Activated T-cell treated with anti-CD3 and anti-CD28 coated beads, Interleukin-2, amount 50 U/mL, for 1 hour (primary cell): Measurements from ENCODE around the gene MCOLN3.

ENCODE experiments used
- DNase-seq: peaks from one replicate; pipeline ENCODE4 v3.0.0-alpha.2; 2020

Gene MCOLN3, protein sequence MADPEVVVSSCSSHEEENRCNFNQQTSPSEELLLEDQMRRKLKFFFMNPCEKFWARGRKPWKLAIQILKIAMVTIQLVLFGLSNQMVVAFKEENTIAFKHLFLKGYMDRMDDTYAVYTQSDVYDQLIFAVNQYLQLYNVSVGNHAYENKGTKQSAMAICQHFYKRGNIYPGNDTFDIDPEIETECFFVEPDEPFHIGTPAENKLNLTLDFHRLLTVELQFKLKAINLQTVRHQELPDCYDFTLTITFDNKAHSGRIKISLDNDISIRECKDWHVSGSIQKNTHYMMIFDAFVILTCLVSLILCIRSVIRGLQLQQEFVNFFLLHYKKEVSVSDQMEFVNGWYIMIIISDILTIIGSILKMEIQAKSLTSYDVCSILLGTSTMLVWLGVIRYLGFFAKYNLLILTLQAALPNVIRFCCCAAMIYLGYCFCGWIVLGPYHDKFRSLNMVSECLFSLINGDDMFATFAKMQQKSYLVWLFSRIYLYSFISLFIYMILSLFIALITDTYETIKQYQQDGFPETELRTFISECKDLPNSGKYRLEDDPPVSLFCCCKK

DNA sequence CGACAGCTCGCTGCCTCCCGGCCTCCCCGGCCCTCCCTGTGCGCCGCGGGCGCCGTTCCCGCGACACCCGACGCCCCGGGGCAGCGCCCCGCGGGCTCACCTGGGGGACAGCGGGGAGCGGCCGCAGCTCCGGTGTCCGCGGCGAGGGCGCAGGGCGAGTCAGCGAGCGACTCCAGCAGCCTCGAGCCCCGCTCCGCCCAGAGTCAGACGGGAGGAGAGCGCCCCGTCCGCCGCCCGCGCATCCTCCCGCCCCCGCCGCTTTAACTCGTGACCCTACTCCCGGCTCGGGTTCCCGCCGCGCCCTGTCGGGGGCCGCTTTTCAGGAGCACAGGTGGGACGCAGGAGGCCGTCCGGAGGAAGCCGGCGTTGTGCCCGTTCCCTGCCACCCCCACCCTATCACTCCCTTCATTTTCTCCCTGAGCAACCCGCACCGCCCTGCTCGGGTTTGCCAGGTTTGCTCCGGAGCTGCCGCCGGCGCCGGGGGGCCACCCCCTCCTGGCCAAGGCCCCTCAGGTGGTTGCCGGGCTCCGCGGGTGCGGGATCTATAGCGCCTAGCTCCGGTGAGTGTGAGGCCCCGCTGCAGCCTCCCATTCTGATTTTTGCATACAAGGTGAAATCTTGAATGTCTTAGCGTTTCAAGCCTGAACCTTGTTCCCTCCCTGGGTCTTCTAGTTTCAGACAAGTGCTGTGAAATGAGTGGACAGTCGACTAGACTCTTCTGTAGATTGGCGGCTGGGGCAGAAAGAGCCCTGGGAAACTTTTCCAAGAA lies at the start of gene MCOLN3:
Gene MCOLN3, minus strand, starts transcription at position 205 of the 769 bp plus-strand sequence. CDS start 3,140 bp downstream, outside the sequence.
- DNase-seq: peak; percentile 55

DNA sequence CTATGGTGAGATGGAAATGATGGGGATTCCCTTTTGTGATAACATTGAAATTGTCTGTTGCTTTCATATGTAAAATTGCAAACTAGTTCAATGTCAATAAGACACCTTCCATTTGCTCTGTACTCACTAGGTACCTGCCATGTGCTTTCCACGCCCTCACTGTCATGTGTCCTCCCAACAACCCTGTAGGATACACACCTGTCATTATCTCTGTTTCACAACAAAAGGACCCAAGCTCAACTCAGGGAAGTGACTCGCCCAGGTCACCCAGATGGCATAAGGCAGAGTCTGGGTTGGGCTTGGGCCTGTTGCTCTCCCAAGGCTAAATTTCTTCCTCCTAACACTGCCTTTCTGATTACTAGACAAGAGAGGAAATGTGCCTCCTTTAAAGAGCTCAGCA lies 45.3 kb upstream of the MCOLN3 start:
- no peak for DNase-seq

- no peak for DNase-seq
Measured at GRCh38 chr1:85091671-85092280, 43.5 kb upstream of the MCOLN3 start.

DNA sequence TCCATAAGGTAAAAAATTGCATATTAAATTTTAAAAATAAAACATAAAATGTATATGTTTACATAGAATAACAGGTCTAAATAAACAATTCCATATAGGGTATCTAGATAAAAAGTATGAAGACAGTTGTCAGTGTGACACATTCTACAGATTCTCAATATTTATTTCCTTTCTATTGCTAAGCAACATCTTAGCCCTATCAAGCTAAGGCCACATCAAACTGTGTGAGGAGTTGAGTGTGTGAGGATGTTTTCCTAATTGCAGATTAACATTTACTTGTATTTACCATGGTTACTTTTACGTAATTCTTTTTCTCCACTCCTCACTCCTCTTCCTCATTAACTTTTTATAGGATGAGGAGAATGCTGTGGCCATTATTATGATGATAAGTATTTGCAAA lies 41.9 kb upstream of the MCOLN3 start:
- DNase-seq: no peak

DNA sequence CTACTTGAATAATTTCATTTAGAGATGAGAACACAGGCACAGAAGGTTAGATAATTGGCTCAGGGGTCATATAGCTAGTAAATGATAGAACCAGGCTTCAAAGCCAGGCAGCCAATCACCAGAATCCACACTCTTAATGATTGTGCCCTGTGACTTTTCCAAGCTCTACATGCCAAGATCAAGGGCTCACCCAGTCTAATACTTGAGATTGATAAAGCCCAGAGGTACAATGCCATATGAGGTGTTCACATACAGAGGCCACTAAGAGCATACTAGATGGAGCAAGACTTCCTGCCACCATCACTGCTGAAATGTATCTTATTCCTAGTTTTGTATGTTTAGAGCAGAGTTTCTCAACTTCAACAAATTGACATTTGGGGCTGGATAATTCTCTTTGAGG lies 40.9 kb upstream of the MCOLN3 start:
- no peak for DNase-seq

- no peak for DNase-seq
Measured at GRCh38 chr1:85088408-85088784, 40.1 kb upstream of the MCOLN3 start.

DNA sequence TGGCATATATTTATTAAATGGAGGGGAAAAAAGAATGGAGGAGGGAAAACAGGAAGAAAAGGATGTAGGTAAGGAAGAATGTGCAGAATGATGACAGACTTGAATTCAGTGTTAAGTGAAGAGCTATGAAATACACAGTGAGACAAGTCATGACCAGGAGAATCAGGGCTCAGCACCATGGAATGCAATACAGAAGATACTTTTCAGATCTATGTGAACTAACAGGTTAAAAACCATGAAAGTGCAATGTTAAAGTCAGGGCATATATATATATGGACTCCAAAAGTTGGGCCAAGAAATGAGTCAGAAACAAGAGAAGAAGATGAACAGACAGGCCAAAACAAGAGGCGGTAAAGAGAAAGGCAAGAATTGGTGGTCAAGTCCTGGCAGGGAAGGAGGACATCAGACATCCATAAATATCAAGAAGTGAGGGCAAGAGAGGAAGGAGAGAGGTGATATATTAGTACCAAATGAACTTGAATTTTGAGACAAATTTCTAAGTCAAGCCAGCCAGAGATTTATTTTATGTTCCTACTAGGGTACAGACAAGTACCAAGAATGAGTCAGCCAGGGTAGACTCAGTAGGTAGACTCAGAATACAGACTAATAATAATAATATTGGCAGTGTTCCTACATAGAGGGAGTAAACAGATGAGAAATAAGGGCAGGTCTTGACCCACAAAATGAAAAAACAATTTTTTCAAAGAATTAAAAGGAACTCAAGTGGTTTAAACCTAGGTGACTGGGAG lies 39.5 kb upstream of the MCOLN3 start:
- no peak for DNase-seq

- DNase-seq: no peak
Measured at GRCh38 chr1:85085417-85085816, 37.1 kb upstream of the MCOLN3 start.

DNA sequence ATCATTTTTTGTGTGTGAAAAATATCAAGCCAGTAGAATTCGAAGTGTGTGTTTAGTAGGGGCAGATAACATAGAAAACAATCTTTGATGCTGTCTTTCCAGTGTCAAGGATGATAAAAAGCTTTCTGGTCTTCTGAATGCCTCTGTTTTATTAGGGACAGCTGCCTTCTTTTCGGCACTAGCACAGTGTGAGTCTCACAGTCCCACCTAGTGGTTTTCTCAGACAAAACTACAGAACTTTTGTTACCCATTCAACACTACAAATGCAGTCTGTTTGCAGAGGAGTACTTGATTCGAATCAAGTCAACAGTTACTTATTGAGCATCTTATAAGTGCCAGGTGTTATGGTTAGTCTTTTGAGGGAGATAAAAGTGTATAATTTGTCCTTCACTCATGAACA lies 30.6 kb upstream of the MCOLN3 start:
- no peak for DNase-seq

GRCh38 chr1:85074365-85074964 lies 26.2 kb upstream of the MCOLN3 start:
- DNase-seq: no peak

DNA sequence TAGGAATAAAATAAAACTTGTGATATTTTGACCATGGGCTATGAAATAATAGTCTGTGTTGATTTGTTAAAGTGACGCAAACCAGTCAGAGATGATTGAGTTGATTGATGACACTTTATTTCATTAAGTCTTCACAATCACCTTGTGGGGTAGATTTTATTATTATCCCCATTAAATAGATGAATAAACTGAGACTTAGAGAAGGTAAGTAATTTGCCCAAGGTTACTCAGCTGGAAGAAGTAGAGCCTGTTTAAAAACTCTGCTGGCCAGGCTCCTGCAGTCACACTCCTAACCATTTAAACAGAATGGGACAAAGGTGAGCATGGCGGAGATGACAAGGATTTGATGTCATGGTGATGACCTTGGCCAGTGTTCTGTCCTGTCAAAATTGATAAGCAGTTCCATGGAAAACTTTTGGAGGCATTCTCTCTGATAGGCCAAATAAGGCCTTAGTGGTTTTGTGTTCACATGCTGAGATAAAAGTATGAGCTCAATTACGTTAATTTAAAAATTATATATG lies 22.7 kb upstream of the MCOLN3 start:
- DNase-seq: no peak

DNA sequence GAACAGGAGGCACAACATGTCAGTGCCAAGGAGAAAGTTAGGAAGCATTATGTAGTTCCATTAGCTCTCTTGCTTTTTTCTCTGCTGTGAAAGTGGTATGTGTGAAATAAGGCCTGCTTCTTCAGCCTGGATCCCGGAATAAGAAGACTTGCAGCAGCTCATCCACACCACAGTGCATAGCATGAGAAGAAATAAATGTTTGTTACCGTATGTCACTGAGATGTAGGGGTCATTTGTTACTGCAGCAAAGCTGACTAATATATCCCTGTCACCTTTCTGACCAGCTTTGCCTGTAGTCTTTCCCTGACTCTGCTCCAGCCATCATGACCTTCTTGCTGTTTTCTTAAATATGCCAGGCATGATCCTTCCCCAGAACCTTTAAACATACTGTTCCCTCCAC lies 20.5 kb upstream of the MCOLN3 start:
- no peak for DNase-seq

- DNase-seq: no peak
Measured at GRCh38 chr1:85065550-85065949, 17.2 kb upstream of the MCOLN3 start.

GRCh38 chr1:85062425-85063026 lies 14.2 kb upstream of the MCOLN3 start:
- no peak for DNase-seq

DNA sequence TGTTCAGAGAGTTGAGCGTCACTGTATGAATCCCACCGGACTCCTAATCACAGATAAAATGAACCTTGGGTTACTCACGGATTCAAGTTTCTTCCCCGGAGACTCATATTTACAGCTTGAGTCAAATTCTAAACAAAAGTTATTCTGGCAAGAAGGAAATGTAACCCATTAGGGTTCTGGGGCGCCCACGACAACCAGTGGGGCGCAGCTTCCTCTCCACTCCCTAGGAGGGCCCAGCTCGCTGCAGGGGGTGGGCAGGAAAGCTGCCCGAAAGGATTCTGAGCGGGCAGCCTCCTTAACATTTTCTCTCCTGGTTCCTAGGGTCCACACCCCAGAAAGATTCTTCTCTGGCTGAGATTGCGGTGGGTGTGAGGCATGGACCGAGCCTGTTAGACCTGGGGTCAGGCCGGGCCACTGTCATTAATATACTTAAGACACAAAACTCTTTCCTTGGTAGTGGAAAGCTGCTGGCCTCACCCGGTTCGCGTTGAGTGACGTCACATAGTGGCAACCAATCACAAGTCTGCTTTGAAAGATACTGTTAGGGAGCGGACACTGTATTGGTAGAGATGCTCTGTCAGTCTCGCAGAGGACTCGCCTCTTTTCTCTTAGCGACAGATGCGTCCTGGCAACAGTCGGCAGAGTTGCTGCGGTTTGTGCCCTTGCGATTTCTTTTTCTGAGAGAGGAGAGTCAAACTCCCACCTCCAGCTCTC lies 13.6 kb upstream of the MCOLN3 start:
- peak; percentile 73 for DNase-seq

DNA sequence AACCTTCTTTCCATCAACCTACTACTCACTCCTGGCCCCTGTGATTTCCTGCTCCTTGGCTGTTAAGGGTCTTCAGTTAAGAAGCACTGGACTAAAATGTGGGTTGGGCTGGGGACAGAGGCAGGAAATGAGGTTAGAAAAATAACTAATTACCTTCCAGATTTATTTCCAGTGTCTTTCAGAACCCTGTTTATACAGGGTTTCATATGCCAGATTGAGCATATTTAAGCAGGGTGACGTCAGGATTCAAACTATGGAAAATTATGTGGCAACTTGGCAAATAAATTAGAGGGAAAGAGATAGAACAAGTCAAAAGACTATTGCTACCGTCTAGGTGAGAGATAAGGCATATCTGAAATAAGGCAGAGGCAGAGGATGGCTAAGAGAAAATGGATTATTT lies 11.7 kb upstream of the MCOLN3 start:
- DNase-seq: no peak

GRCh38 chr1:85059563-85059962 lies 11.3 kb upstream of the MCOLN3 start:
- DNase-seq: no peak

- DNase-seq: no peak
Measured at GRCh38 chr1:85058786-85059185, 10.5 kb upstream of the MCOLN3 start.

DNA sequence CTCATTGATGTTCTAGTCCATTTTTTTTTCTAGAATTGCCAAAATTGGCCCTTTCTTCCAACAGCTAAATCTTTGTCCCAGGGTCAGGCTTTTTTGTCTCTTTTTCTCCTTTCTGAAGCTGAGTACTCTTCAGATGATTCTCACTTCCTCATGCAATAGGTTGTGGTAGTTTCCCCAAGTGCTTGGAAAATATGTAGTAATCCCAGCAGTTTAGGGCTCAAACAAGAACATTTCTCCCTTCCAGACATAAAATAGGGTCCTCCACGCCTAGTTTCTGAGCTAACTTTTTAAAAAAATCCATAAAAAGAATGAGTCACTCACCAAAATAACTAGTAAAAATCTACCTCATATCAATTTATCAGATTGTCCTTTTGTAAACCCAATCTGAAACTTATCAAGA lies 10.0 kb upstream of the MCOLN3 start:
- no peak for DNase-seq

DNA sequence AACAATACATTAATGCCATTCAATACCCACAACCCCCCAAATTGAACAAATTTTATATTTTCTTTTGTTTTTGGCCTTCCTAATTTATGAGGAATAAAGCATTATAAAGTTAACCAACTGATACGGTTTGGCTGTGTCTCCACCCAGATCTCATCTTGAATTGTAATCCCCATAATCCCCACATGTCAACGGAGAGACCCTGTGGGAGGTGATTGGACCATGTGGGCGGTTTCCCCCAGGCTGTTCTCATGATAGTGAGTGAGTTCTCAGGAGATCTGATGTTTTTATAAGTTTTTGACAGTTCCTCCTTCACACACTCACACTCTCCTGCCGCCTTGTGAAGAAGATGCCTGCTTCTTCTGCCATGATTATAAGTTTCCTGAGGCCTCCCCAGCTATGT lies 6.4 kb upstream of the MCOLN3 start:
- no peak for DNase-seq

GRCh38 chr1:85049735-85050166 lies 1.5 kb upstream of the MCOLN3 start:
- peak; percentile 20 for DNase-seq
